Fibroblast of lung (primary cell): Measurements from ENCODE around the gene NEMF.

Source experiments
- CTCF ChIP-seq, 2 donors: IDR thresholded peaks in 1 of 2; conservative IDR thresholded peaks in 1 of 2; 1 replicate in 1 of 2; 2 replicates in 1 of 2; pipeline ENCODE4 v1.5.1; 2011 to 2012; ENCODE audit warnings: low read length in 2 of 2, control low read depth in 1 of 2, inconsistent platforms in 1 of 2, low read depth in 1 of 2, mild to moderate bottlenecking in 1 of 2
- EZH2 ChIP-seq: IDR thresholded peaks from 2 replicates; pipeline ENCODE4 v1.5.1; 2012; ENCODE audit warnings: low read length, control low read depth, mild to moderate bottlenecking; ENCODE audit errors: missing control alignments

- TF ChIP-seq CTCF (conservative IDR thresholded peaks at IDR 0.05 in 1 of 2, IDR thresholded peaks at IDR 0.05 in 1 of 2; ENCODE audit: low read depth in 1 of 2, low read length in 2 of 2) (no peak), EZH2 (no peak)
Measured at GRCh38 chr14:49769581-49770211, 82.9 kb downstream of the NEMF start.
